ENCODE results near the gene ADAM23.

Gene ADAM23

DNA sequence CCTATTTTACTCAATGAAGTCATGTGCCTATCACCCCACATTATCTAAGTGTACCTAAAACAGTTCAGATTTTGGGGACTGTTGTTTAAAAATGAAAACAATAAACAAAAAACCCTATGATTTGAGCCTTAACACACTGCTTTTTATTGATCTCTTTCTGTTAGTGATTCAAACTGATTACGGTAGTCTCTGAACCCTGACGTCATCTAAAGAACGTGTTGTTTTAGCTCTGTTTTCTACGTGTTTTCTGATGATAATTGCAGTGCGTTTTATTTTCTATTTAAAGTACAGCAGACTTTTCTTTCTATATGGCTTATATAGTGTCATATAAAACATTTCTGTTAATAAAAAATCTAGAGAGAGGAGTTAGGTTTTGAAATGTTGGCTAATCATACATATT is 105.1 kb downstream of the ADAM23 start:
- no peak for TF ChIP-seq CTCF (IDR thresholded peaks at IDR 0.05; ENCODE audit: low read depth, low read length)
- H3K4me3 ChIP-seq (replicated peaks in 1 of 2; ENCODE audit: low read depth in 2 of 2, low read length in 2 of 2), result no peak overlapping the region
- no peak for DNase-seq (ENCODE audit: low read depth in 2 of 2)

DNA sequence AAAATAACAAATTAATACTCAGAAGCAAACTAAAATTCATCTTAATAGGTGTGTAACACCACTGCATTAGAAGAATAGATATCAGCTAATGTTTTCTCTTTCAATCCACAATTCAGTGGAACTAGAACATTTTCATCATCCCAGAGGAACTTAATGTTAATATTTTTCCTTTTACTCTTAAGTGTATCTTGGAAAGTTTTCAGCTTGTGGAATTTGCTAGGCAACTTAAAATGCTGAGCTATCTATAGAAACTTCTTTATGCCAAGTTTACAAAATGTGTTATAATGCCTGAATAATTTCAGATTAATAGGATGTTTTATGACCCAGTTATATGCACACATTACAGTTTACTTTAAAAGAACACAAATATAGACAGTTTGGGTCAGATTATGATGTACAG is 112.4 kb downstream of the ADAM23 start:
- H3K4me3 ChIP-seq (replicated peaks in 1 of 2; ENCODE audit: low read depth in 2 of 2, low read length in 2 of 2), result no peak overlapping the region
- peak; percentile 18 for DNase-seq (ENCODE audit: low read depth in 2 of 2)
- TF ChIP-seq CTCF (IDR thresholded peaks at IDR 0.05; ENCODE audit: low read depth, low read length), result no peak

GRCh38 chr2:206556357-206556949 is 113.1 kb downstream of the ADAM23 start:
- H3K4me3 ChIP-seq (replicated peaks in 1 of 2; ENCODE audit: low read depth in 2 of 2, low read length in 2 of 2), result no peak overlapping the region
- peak; percentile 47 for TF ChIP-seq CTCF (IDR thresholded peaks at IDR 0.05; ENCODE audit: low read depth, low read length)
- peak; percentile 64 to 66 for DNase-seq (ENCODE audit: low read depth in 2 of 2)

- no peak for DNase-seq (ENCODE audit: low read depth in 2 of 2)
- no peak overlapping the region for H3K4me3 ChIP-seq (replicated peaks in 1 of 2; ENCODE audit: low read depth in 2 of 2, low read length in 2 of 2)
- TF ChIP-seq CTCF (IDR thresholded peaks at IDR 0.05; ENCODE audit: low read depth, low read length), result no peak
Observed at GRCh38 chr2:206557321-206557720, 114.0 kb downstream of the ADAM23 start.

DNA sequence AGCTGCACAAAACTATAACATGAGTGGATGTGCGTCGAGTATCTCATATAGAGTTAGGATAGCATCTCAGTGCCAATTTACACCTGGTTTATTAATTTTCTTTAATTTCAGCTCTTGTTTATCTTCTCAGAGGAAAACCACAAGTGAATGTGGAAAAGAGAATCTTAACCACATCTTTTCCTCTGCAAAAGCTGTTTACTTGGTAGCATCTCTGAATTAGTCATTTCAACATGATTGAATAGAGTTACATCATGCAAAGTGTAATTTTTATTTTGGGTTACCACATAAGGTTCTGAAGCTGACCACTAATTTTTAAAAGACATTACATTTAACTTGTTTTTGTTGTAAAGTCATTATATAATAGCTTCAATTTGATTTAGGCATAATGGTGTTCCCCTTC is 115.2 kb downstream of the ADAM23 start:
- no peak overlapping the region for H3K4me3 ChIP-seq (replicated peaks in 1 of 2; ENCODE audit: low read depth in 2 of 2, low read length in 2 of 2)
- DNase-seq (ENCODE audit: low read depth in 2 of 2), result peak in 1 of 2 donors; percentile 15
- no peak for TF ChIP-seq CTCF (IDR thresholded peaks at IDR 0.05; ENCODE audit: low read depth, low read length)

DNA sequence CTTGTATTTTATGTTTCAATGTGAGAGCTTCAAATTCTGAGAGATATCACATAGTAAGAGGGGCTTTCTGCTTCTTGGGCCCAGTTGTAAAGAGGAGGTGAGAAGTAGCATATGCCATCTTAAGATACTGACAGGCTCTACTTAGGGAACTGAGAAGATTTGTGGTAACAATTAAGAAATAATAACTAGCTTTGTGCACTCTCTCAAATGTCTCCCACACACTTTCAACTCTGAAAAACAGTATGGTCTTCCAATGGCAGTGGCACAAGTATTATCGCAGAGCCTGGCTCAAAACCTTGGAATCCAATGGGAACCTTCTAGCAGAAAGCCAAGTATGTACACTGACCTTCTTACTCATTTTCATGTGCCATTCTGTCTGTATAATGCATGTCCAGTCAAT is 118.6 kb downstream of the ADAM23 start:
- no peak for TF ChIP-seq CTCF (IDR thresholded peaks at IDR 0.05; ENCODE audit: low read depth, low read length)
- no peak overlapping the region for H3K4me3 ChIP-seq (replicated peaks in 1 of 2; ENCODE audit: low read depth in 2 of 2, low read length in 2 of 2)
- DNase-seq (ENCODE audit: low read depth in 2 of 2), result peak in 1 of 2 donors; percentile 2

DNA sequence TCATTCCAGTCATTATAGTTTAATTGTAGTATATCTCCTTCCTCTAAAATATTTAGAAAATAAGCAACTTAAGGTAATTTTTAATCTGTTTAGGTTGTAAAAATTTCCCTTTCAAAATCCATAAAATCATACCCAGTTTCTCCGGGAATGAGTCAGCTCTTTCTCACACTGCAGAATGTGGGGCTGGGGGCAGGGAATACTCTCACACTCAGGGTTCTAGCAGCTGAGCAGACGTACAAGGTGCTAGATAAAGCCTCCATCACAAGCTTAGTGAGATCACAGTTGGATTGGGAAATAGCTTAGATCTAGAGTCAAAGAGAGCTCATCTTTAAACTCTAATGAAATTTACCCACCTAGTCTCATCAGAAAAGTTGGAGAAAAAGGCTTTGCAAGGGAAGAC is 119.0 kb downstream of the ADAM23 start:
- no peak for DNase-seq (ENCODE audit: low read depth in 2 of 2)
- TF ChIP-seq CTCF (IDR thresholded peaks at IDR 0.05; ENCODE audit: low read depth, low read length), result no peak
- no peak overlapping the region for H3K4me3 ChIP-seq (replicated peaks in 1 of 2; ENCODE audit: low read depth in 2 of 2, low read length in 2 of 2)
